Endometrial microvascular endothelial cells (primary cell): ENCODE data around the gene BTG1. TPM values are rescaled to one million over a fixed set of nuclear protein-coding genes. Genes with fewer than 3 reads are reported as not detected.
"Not testable (repeated sequence)": the region's sequence is repeated elsewhere in the genome, so short reads cannot be mapped to it uniquely, and the experiment has no call there.

Experiments used
- in situ Hi-C: cut with HindIII; loops from 2 replicates; pipeline ENCODE4 v1.10.0; 2017; ENCODE audit warnings: low sequenced_read_pairs, low pct_unique_long_range_greater_than_20kb; ENCODE audit errors: inconsistent ontology term
- total RNA-seq: library from RNA; depleted of rRNA; stranded (reverse); fragments of >200 nt; gene quantifications from one replicate; pipeline ENCODE4 v1.2.3, GENCODE V29; 2015; ENCODE audit errors: inconsistent ontology term

The BTG1 gene
- total RNA-seq, 1 donor from 2014 or later, result 15.9 TPM

GRCh38 chr12:92109613-92110012 is 36.0 kb downstream of the BTG1 start:
- in situ Hi-C loops, result no loop called here

- in situ Hi-C loops, result no loop called here
Observed at GRCh38 chr12:92108651-92109050, 37.0 kb downstream of the BTG1 start.

- in situ Hi-C loops, result no loop called here
Observed at GRCh38 chr12:92107621-92108131, 38.0 kb downstream of the BTG1 start.

GRCh38 chr12:92107094-92107493 is 38.6 kb downstream of the BTG1 start:
- in situ Hi-C loops, result no loop called here

GRCh38 chr12:92105676-92106075 is 40.0 kb downstream of the BTG1 start:
- in situ Hi-C loops, result no loop called here

- in situ Hi-C loops, result no loop called here
Observed at GRCh38 chr12:92105110-92105509, 40.5 kb downstream of the BTG1 start.

- in situ Hi-C loops, result no loop called here
Observed at GRCh38 chr12:92102606-92103005, 43.0 kb downstream of the BTG1 start.

- in situ Hi-C loops, result no loop called here
Observed at GRCh38 chr12:92098594-92099380, 46.9 kb downstream of the BTG1 start.

GRCh38 chr12:92096346-92097136 is 49.1 kb downstream of the BTG1 start:
- in situ Hi-C loops, result no loop called here

- in situ Hi-C loops, result no loop called here
Observed at GRCh38 chr12:92094751-92095161, 50.9 kb downstream of the BTG1 start.

- in situ Hi-C loops, result not testable (repeated sequence)
Observed at GRCh38 chr12:92094301-92094700, 51.3 kb downstream of the BTG1 start.
